Karpas-422 (cell line): ENCODE measurements around the gene AATK. TPM values are rescaled to one million over a fixed set of nuclear protein-coding genes. Genes with fewer than 3 reads are reported as not detected.

Source experiments
- DNase-seq: peaks from one replicate; pipeline ENCODE4 v3.0.0-alpha.2; 2015
- H2AFZ ChIP-seq: fragments of 200-600 bp; sonication (generic); 2 replicates; pipeline ENCODE4 v1.6.1; 2014; ENCODE audit warnings: antibody characterized with exemption, low read length, mixed read lengths
- H3K27ac ChIP-seq: fragments of 200-600 bp; sonication (generic); 2 replicates; pipeline ENCODE4 v1.5.1; 2014; ENCODE audit warnings: mild to moderate bottlenecking, low read length, moderate library complexity
- H3K27me3 ChIP-seq: fragments of 200-600 bp; sonication (generic); 2 replicates; pipeline ENCODE4 v1.6.1; 2014; ENCODE audit warnings: low read length, mixed read lengths
- H3K36me3 ChIP-seq: fragments of 200-600 bp; sonication (generic); 2 replicates; pipeline ENCODE4 v1.6.1; 2014; ENCODE audit warnings: low read length, mixed read lengths; ENCODE audit not compliant: insufficient read depth
- H3K4me1 ChIP-seq: fragments of 200-600 bp; sonication (generic); 2 replicates; pipeline ENCODE4 v1.6.1; 2014; ENCODE audit warnings: mild to moderate bottlenecking, low read length, mixed read lengths
- H3K4me2 ChIP-seq: fragments of 200-600 bp; sonication (generic); 2 replicates; pipeline ENCODE4 v1.6.1; 2014; ENCODE audit warnings: low read length, low read depth, mild to moderate bottlenecking; ENCODE audit not compliant: poor library complexity, severe bottlenecking
- H3K4me3 ChIP-seq: fragments of 200-600 bp; sonication (generic); 2 replicates; pipeline ENCODE4 v1.5.1; 2014; ENCODE audit warnings: mild to moderate bottlenecking, antibody characterized with exemption, low read length, mixed read lengths
- H3K79me2 ChIP-seq: fragments of 200-600 bp; sonication (generic); 2 replicates; pipeline ENCODE4 v1.6.1; 2014; ENCODE audit warnings: mild to moderate bottlenecking, low read length, mixed read lengths
- H3K9ac ChIP-seq: fragments of 200-600 bp; sonication (generic); 2 replicates; pipeline ENCODE4 v1.6.0; 2014; ENCODE audit warnings: low read length
- H3K9me2 ChIP-seq: fragments of 200-600 bp; sonication (generic), shearing (Covaris generic); replicated peaks from 2 replicates; pipeline ENCODE4 v1.6.0; 2014; ENCODE audit warnings: mild to moderate bottlenecking, low read length, moderate library complexity; ENCODE audit not compliant: insufficient read depth
- H3K9me3 ChIP-seq: fragments of 300-700, 200-600 bp; sonication (generic); 2 replicates; pipeline ENCODE4 v1.6.1; 2014; ENCODE audit warnings: low read length, mixed read lengths
- H4K20me1 ChIP-seq: fragments of 200-600 bp; sonication (generic); 2 replicates; pipeline ENCODE4 v1.6.1; 2014; ENCODE audit warnings: mild to moderate bottlenecking, antibody characterized with exemption, low read length, low read depth; ENCODE audit not compliant: insufficient read depth
- small RNA-seq: library from RNA; depleted of rRNA; stranded (forward); fragments of <200 nt; gene quantifications from one replicate; pipeline ENCODE3, GENCODE V24; 2014
- total RNA-seq: library from RNA; depleted of rRNA; stranded (reverse); fragments of >200 nt; shearing (Covaris generic); gene quantifications from 2 replicates; pipeline ENCODE4 v1.2.3, GENCODE V29; 2014; ENCODE audit warnings: low replicate concordance; rRNA removed

The AATK gene
- total RNA-seq, 1 experiment from 2014 or later, result not detected

DNA sequence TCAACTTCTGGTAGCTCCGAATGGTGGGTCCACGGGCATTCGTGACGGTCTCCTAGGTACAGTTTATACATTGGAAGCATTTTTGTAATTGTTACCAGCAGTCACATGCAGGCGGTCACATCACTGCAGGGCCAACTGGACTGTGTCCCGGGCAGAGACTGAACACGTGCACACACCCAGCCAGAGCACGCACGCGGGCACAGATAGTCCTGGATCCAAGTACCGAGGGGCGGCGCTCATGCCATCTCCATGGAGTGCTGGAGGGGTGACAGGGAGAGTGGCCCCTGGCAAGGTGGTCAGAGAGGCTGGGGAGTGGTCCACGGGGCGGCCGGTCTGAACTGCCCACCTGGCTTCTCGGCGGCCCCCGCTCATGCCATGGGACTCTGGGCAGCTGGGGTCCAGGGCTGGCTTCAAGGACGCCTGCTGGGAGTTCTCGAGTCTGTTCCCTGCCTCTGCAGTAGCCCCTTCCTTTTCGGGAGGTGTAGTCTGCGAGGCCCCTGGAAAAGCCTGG lies 96.8 kb downstream of the AATK start:
- no peak for DNase-seq
- Histone ChIP-seq H3K9me3 (no peaks in the 10 kb centered on the region), H3K4me2 (no peak overlapping the region)

DNA sequence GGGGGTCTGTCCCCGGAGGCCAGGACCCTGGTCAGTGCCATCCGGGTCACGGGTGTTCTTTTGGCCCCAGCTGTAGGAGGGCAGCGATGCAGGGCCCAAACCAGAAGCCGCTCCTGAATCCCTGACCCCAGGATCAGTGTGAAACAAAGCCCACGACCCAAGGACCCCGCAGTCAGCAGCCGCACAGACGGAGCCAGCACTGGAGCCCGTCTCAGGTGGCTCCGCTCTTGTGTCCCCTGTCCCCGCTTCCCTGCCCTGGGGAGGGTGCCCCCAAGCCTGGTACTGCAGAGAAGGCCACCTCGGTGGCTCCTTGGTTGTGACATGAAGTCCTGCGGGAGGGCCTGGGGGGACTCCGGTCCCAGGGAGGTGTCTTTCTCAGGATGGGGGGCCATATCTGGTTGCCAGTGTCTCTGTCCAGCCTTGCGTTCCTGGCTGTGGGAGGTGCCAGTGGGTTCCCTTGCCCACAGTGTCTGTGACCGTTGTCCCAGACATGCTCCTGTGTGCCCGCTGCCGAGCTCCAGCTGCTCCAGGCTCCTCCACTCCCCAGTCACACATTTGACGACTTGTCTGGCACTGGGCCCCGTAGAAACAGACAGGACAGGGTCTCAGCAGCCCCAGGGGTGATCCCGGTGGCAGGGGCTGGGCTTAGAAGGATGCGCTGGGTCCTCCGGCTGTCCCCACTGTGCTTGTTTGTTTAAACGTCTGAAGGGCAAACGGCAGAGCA lies 97.4 kb downstream of the AATK start:
- Histone ChIP-seq H3K79me2 (no peaks in the 10 kb centered on the region), H3K9me3 (no peaks in the 10 kb centered on the region), H3K27ac (no peak overlapping the region), H3K4me2 (no peak overlapping the region), H3K9me2 (no peaks in the 10 kb centered on the region), H2AFZ (no peak overlapping the region), H3K4me3 (no peak overlapping the region), H3K36me3 (no peaks in the 10 kb centered on the region), H3K27me3 (no peaks in the 10 kb centered on the region), H4K20me1 (no peaks in the 10 kb centered on the region), H3K4me1 (no peaks in the 10 kb centered on the region), H3K9ac (no peak overlapping the region)
- no peak for DNase-seq

More for the DNA sequence above, 96.8 kb downstream of the AATK start:
- Histone ChIP-seq H3K9ac (no peak overlapping the region), H3K27ac (no peak overlapping the region), H4K20me1 (no peaks in the 10 kb centered on the region), H3K4me1 (no peaks in the 10 kb centered on the region), H3K27me3 (no peaks in the 10 kb centered on the region), H3K9me2 (no peaks in the 10 kb centered on the region), H2AFZ (no peak overlapping the region), H3K36me3 (no peaks in the 10 kb centered on the region), H3K79me2 (no peaks in the 10 kb centered on the region), H3K4me3 (no peak overlapping the region)

DNA sequence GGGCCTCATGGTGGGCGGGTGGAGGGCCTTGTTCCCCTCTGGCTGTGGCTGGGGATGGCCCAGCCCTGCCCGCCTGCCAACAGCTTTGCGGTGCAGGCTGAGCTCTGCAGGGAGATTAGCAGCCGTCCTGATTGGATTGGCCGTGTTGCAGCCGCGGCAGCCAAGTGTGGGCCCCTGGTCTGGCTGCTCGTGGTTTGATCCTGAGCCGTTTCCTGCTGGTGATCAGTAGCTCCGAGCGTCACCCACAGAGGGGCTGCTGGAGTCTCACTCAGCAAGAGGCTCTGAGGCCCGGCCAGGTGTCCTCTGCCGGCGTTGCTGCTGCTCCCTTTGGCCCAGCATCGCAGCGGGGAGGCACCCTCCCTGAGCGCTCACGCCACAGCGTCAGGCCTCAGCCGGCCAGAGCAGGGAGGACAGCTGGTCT lies 98.6 kb downstream of the AATK start:
- Histone ChIP-seq H4K20me1 (no peaks in the 10 kb centered on the region), H3K4me2 (no peak overlapping the region), H3K4me1 (no peaks in the 10 kb centered on the region), H3K9ac (no peak overlapping the region), H3K27ac (no peak overlapping the region), H3K36me3 (no peaks in the 10 kb centered on the region), H3K4me3 (no peak overlapping the region), H2AFZ (no peak overlapping the region), H3K79me2 (no peaks in the 10 kb centered on the region), H3K9me2 (no peaks in the 10 kb centered on the region), H3K27me3 (no peaks in the 10 kb centered on the region), H3K9me3 (no peaks in the 10 kb centered on the region)
- DNase-seq, result no peak

Small RNAs within 50 kb of the gene (small RNA-seq; reads per million reads assigned to genes)
- gene MIR1250 (not detected), gene MIR3065 (0.20 reads per million), gene MIR657 (not detected)

Other genes with a start within 250 kb of the AATK start
- 16.1 and 23.1 TPM in 2 replicates for gene CHMP6, start 174.4 kb downstream of the AATK start, total RNA-seq
- not detected in 2 replicates for gene BAIAP2, start 131.1 kb downstream of the AATK start, total RNA-seq
- gene PVALEF, start 714 bp downstream of the AATK start, total RNA-seq, result not detected in 2 replicates
- 5.1 and 23.6 TPM in 2 replicates for gene CEP131, start 56.7 kb upstream of the AATK start, total RNA-seq
- 14.5 and 36.6 TPM in 2 replicates for gene TEPSIN, start 72.8 kb upstream of the AATK start, total RNA-seq
- 34.7 and 81.5 TPM in 2 replicates for gene NDUFAF8, start 73.1 kb upstream of the AATK start, total RNA-seq
- 20.8 and 48.8 TPM in 2 replicates for gene SLC38A10, start 129.1 kb upstream of the AATK start, total RNA-seq
- not detected in 2 replicates for gene BAHCC1, start 229.2 kb upstream of the AATK start, total RNA-seq